Measurements from ENCODE around the gene KRT75.

- TF ChIP-seq CTCF (IDR thresholded peaks at IDR 0.05) (no peak), EZH2 (IDR thresholded peaks at IDR 0.05) (no peak)
Observed at GRCh38 chr12:52423035-52423434, 11.1 kb downstream of the KRT75 start.

Measured in neural progenitor cell (in vitro differentiated cells).